RWPE1 (cell line): ENCODE data around the gene PCYOX1L.
"Not testable (repeated sequence)": the region's sequence is repeated elsewhere in the genome, so short reads cannot be mapped to it uniquely, and the experiment has no call there.

Source experiments
- CTCF ChIA-PET: fragments of 350-600 bp; sonication (Branson Sonifier 250); formaldehyde crosslinking; extraction: SDS; loops from one replicate; lab custom pipeline; 2021; lab: Yijun Ruan, JAX
- POLR2A ChIA-PET: fragments of 400-600 bp; formaldehyde crosslinking; extraction: SDS; loops from one replicate; lab custom pipeline; 2020; ENCODE audit warnings: antibody characterized with exemption; ENCODE audit not compliant: low non-redundant PET; lab: Yijun Ruan, JAX
- DNase-seq: peaks from one replicate; pipeline ENCODE4 v3.0.0; 2012; ENCODE audit warnings: low spot score
- H3K27ac ChIP-seq: fragments of 450-650 bp; 2 replicates; pipeline ENCODE4 v1.5.1; 2017
- TF ChIP-seq, protein P1 (sequence below): fragments of 450-650 bp; conservative IDR thresholded peaks from 2 replicates; pipeline ENCODE4 v1.5.1; 2017; ENCODE audit warnings: low read depth, mild to moderate bottlenecking

The PCYOX1L gene

GRCh38 chr5:149392718-149393117 lies 34.9 kb downstream of the PCYOX1L start:
- POLR2A ChIA-PET = no interaction called here
- DNase-seq = peak; percentile 68
- no peak overlapping the region for H3K27ac ChIP-seq
- TF ChIP-seq, protein P1, sequence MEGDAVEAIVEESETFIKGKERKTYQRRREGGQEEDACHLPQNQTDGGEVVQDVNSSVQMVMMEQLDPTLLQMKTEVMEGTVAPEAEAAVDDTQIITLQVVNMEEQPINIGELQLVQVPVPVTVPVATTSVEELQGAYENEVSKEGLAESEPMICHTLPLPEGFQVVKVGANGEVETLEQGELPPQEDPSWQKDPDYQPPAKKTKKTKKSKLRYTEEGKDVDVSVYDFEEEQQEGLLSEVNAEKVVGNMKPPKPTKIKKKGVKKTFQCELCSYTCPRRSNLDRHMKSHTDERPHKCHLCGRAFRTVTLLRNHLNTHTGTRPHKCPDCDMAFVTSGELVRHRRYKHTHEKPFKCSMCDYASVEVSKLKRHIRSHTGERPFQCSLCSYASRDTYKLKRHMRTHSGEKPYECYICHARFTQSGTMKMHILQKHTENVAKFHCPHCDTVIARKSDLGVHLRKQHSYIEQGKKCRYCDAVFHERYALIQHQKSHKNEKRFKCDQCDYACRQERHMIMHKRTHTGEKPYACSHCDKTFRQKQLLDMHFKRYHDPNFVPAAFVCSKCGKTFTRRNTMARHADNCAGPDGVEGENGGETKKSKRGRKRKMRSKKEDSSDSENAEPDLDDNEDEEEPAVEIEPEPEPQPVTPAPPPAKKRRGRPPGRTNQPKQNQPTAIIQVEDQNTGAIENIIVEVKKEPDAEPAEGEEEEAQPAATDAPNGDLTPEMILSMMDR = no peak
- CTCF ChIA-PET = no interaction called here

DNA sequence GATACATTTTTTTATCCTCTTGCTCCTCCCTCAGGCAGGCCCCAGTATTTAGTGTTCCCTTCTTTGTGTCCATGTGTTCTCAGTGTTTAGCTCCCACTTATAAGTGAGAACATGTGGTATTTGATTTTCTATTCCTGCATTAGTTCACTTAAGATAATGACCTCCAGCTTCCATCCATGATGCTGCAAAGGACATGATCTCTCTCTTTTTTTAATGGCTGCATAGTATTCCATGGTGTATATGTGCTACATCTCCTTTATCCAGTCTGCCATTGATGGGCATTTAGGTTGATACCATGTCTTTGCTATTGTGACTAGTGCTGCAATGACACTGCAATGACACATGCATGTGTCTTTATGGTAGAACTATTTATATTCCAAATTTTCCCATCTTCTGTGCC lies 37.1 kb downstream of the PCYOX1L start:
- H3K27ac ChIP-seq, DNase-seq, POLR2A ChIA-PET: not testable (repeated sequence)
- CTCF ChIA-PET = interaction anchor here (0.6 to 0.7 kb wide), 2 partner anchors 48 to 428 kb away, joined by 3 to 6 read pairs; no protein-coding TSS in a partner anchor

DNA sequence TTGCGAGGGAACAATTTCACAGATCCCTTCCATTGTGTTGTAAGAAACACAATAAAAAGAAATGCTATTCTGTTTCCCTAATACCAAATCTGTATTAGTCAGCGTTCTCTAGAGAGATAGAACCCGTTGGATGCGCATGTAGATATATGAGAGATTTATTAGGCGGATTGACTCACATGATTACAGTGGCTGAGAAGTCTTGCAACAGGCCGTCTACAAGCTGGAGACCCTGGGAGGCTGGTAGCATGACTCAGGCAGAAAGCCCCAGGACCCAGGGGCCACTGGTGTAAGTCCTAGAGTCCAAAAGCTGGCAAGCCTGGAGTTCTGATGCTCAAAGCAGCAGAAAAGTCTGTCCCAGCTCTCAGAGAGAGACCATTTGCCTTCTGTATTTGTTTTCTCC lies 39.7 kb downstream of the PCYOX1L start:
- ChIA-PET POLR2A (no interaction called here), CTCF (no interaction called here)
- TF ChIP-seq, protein P1 = no peak
- no peak overlapping the region for H3K27ac ChIP-seq
- DNase-seq = no peak

DNA sequence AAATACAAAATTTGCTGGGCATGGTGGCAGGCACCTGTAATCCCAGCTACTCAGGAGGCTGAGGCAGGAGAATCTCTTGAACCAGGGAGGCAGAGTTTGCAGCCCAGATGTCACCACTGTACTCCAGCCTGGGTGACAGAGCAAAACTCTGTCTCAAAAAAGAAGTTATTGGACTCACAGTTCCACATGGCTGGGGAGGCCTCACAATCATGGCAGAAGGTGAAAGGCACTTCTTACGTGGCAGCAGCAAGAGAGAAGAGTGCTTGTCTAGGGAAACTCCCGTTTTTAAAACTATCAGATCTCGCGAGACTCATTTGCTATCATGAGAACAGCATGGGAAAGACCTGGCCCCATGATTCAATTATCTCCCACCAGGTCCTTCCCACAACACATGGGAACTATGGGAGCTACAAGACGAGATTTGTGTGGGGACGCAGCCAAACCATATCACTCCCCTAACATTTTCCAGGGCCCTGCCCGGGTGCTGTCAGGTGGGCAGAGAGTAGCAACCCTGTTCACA lies 41.0 kb downstream of the PCYOX1L start:
- CTCF ChIA-PET = not testable (repeated sequence)

DNA sequence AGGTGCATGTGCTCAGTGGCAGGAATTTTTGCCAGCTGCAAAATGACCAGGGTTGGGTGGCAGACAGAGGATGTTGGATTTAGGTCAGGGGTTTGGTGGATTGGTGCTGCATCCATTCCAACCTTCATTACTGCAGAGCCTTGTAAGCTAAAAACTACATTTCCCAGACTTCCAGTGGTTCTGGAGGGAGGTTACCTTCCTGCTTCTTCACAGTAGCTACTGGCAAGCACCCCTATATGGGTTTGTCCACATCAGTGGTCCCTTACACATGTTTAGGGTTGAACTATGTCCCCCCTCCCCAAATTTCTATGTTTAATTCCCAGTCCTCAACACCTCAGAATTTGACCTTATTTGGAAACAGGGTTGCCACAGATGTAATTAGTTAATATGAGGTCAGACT lies 41.9 kb downstream of the PCYOX1L start:
- DNase-seq = no peak
- ChIA-PET CTCF (interaction anchor here (0.5 to 0.8 kb wide), 2 partner anchors 35 to 127 kb away, joined by 3 read pairs; no protein-coding TSS in a partner anchor), POLR2A (no interaction called here)
- TF ChIP-seq, protein P1 = no peak
- no peak overlapping the region for H3K27ac ChIP-seq

More for the DNA sequence above, 41.0 kb downstream of the PCYOX1L start:
- POLR2A ChIA-PET, H3K27ac ChIP-seq, DNase-seq: not testable (repeated sequence)

GRCh38 chr5:149400304-149400703 lies 42.5 kb downstream of the PCYOX1L start:
- H3K27ac ChIP-seq = no peak overlapping the region
- POLR2A ChIA-PET = no interaction called here
- TF ChIP-seq, protein P1 = no peak
- DNase-seq = no peak
- CTCF ChIA-PET = interaction anchor here (0.5 to 0.8 kb wide), 2 partner anchors 34 to 126 kb away, joined by 3 read pairs; no protein-coding TSS in a partner anchor

DNA sequence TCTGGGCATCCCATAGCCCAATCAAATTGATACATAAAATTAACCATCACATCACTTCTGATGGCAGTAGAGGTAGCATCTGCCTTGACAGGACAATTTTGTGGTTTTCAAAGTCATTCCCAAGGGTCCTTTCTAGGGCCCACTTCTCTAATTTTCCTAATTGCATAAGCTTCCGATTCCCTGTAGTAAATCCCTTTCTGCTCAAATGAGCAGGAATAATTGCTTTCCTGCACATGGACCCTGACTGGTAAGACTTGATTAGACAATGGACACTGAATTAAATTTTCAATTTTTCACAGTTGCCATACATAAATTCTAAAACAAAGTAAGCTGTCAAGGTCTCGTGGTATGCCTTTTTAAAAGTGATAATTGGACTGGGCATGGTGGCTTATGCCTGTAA lies 43.2 kb downstream of the PCYOX1L start:
- DNase-seq = no peak
- CTCF ChIA-PET = no interaction called here
- POLR2A ChIA-PET = no interaction called here
- TF ChIP-seq, protein P1 = no peak
- no peak overlapping the region for H3K27ac ChIP-seq
